RWPE1 (cell line): Measurements from ENCODE around the gene HEATR5A.

Experiments used
- CTCF ChIA-PET: fragments of 350-600 bp; sonication (Branson Sonifier 250); formaldehyde crosslinking; extraction: SDS; loops from one replicate; lab custom pipeline; 2021; lab: Yijun Ruan, JAX
- POLR2A ChIA-PET: fragments of 400-600 bp; formaldehyde crosslinking; extraction: SDS; loops from one replicate; lab custom pipeline; 2020; ENCODE audit warnings: antibody characterized with exemption; ENCODE audit not compliant: low non-redundant PET; lab: Yijun Ruan, JAX
- DNase-seq: peaks from one replicate; pipeline ENCODE4 v3.0.0; 2012; ENCODE audit warnings: low spot score
- H3K27ac ChIP-seq: fragments of 450-650 bp; 2 replicates; pipeline ENCODE4 v1.5.1; 2017
- TF ChIP-seq, protein P1 (sequence below): fragments of 450-650 bp; conservative IDR thresholded peaks from 2 replicates; pipeline ENCODE4 v1.5.1; 2017; ENCODE audit warnings: low read depth, mild to moderate bottlenecking

HEATR5A gene

DNA sequence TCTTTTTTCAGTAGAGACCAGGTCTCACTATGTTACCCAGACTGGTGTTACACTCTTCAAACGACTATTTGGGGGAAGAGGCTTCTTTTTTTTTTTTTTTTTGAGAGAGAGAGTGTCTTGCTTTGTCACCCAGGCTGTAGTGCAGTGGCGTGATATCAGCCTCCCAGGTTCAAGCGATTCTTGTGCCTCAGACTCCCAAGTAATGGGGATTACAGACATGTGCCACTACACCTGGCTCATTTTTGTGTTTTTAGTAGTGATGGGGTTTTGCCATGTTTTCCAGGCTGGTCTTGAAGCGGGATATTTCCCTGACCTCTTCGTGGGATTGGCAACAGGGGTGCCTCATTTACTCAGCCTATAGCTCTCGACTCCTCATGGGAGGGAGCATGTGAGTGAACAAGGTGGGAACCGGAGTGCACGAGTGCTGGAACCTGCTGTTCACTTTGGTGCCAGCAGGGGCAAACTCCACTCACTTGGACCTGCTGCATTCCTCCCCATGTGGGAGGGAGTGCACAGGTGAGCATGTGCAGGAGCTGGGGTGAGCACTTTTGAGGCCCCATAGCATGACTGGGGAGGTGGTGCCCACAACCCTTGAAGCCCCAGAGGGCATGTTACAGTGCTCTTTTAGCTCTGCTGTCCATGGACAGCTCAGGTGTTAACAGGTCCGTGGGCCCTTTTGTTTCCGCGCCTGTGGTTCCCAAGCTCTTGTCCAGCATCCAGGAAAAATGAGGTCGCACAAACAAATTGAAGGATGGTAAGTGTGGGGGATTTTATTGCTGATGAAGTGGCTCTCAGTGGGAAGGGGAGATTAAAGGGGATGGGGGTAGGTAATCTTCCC is 133.7 kb downstream of the HEATR5A start:
- no peak overlapping the region for H3K27ac ChIP-seq
- no peak for DNase-seq
- POLR2A ChIA-PET, result no interaction called here
- TF ChIP-seq, protein P1, sequence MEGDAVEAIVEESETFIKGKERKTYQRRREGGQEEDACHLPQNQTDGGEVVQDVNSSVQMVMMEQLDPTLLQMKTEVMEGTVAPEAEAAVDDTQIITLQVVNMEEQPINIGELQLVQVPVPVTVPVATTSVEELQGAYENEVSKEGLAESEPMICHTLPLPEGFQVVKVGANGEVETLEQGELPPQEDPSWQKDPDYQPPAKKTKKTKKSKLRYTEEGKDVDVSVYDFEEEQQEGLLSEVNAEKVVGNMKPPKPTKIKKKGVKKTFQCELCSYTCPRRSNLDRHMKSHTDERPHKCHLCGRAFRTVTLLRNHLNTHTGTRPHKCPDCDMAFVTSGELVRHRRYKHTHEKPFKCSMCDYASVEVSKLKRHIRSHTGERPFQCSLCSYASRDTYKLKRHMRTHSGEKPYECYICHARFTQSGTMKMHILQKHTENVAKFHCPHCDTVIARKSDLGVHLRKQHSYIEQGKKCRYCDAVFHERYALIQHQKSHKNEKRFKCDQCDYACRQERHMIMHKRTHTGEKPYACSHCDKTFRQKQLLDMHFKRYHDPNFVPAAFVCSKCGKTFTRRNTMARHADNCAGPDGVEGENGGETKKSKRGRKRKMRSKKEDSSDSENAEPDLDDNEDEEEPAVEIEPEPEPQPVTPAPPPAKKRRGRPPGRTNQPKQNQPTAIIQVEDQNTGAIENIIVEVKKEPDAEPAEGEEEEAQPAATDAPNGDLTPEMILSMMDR, result peak; percentile 16; the same call in 1 of the 2 replicates
- CTCF ChIA-PET, result interaction anchor here (0.7 kb wide), 2 partner anchors 11 to 14 kb away, joined by 3 to 4 read pairs; no protein-coding TSS in a partner anchor

DNA sequence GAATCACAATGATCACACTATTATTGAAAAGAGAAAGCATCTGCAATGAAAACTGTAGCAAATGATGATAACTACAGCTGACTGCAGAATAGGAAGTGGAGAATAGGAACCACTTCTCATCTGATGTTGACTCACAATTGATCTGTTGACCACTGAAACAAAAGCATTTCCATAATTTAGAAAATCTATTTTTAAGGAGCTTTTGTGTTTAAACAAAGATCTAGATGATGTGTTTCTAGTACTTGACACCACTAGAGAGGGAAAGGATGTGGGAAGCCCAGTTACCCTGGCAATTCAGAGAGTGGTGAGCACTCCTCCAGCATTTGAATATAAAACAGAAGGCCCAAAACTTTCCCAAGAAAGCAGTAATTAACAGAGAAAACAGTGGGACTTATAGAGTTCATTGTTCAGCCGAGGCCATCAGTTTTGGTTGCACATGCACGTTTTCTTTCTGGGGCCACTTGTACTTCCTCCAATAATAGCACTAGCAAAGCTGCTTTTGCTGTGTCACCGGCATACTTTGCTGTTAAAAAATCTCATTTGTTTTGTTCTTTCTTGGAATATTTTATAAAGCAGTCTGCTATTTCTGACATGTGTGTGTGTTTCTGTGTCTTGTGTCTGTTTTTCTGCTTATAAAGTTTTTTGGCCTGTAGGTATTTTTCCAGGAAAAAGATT is 136.6 kb downstream of the HEATR5A start:
- TF ChIP-seq, protein P1, result no peak
- ChIA-PET POLR2A (no interaction called here), CTCF (interaction anchor here (0.6 kb wide), 1 partner anchor 102 kb away, joined by 4 read pairs; no protein-coding TSS in a partner anchor)
- no peak overlapping the region for H3K27ac ChIP-seq
- DNase-seq, result no peak

DNA sequence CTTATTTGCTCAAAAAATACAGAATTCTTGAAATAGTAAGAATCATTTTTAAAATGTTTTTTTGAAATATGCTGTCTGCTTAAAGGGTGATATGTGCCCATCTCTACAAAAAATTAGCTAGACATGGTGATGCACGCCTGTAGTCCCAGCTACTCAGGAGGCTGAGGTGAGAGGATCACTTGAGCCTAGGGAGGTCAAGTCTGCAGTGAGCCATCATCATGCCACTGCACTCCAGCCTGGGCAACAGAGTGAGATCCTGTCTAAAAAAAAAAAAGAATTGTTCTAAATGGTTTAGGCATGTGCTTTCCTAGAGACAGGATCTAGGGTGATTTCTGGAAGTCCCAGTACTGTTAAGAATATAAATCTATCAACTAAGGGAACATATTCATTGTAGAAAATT is 137.2 kb downstream of the HEATR5A start:
- ChIA-PET POLR2A (no interaction called here), CTCF (interaction anchor here (0.6 kb wide), 1 partner anchor 102 kb away, joined by 4 read pairs; no protein-coding TSS in a partner anchor)
- no peak overlapping the region for H3K27ac ChIP-seq
- TF ChIP-seq, protein P1, result no peak
- DNase-seq, result no peak

DNA sequence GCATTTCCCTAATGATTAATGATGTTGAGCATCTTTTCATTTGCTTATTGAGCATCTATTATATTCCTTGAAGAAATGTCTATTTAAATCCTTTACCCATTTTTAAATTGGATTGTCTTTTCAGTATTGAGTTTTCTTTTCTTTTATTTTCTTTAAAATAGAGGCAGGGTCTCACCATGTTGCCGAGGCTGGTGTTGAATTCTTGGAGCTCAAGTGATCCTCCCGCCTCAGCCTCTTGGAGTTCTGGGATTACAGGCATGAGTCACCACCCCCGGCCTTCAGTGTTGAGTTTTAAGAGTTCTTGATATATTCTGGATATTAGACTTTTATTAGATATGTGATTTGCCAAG is 139.5 kb downstream of the HEATR5A start:
- TF ChIP-seq, protein P1, result no peak
- POLR2A ChIA-PET, result interaction anchor here (0.8 kb wide), 1 partner anchor 9 kb away, joined by 4 read pairs; no protein-coding TSS in a partner anchor
- no peak overlapping the region for H3K27ac ChIP-seq
- DNase-seq, result no peak
- CTCF ChIA-PET, result no interaction called here

DNA sequence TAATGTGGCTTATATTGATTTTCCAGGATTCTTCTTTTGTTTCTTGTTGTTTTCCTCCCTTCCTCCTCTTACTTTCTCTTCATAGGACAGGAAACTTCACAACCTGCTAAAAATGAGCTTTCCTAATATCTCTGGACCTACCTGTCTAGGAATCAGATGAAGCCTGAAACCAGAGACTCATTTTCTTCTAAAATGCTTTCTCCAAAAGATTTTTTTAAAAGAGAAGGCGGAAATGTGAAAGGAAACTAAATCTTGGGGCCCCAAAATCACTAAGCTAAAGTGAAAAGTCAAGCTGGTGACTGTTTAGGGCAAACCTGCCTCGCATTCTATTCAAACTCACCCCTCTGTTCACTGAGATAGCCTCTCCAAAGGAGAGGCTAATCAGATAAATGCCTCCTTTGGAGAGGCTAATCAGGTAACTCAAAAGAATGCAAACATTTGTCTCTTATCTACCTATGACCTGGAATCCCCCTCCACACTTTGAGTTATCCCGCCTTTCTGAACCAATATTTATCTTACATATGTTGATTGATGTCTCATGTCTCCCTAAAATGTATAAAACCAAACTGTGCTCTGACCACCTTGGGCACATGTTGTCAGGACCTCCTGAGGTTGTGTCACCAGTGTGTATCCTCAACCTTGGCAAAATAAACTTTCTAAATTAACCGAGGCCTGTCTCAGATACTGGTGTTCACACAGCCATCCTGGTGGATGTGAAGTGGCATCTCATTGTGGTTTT is 140.0 kb downstream of the HEATR5A start:
- TF ChIP-seq, protein P1, result no peak
- CTCF ChIA-PET, result no interaction called here
- no peak overlapping the region for H3K27ac ChIP-seq
- POLR2A ChIA-PET, result no interaction called here
- no peak for DNase-seq

DNA sequence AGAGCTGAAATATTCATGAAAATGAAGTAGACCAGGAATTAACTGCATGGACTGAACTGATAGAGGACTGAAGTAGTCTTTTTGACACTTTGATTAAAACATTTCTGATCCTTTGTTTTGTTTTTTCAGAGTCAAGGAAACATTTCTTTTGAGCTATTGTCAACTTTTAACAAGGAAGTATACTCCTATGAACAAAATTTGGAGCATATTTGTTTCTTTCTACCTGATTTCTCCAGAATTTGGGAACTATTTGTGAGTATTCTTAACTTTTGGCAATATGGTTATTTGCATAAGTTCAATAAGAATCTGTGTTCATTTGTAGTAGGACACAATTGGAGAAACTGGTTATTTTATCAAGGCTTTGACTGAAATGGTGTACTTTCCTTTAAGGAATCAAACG is 141.5 kb downstream of the HEATR5A start:
- no peak for DNase-seq
- TF ChIP-seq, protein P1, result no peak
- no peak overlapping the region for H3K27ac ChIP-seq
- ChIA-PET CTCF (interaction anchor here (0.7 kb wide), 1 partner anchor 1334 kb away, joined by 3 read pairs; no protein-coding TSS in a partner anchor), POLR2A (no interaction called here)
